Ishikawa (cell line): Measurements from ENCODE around the gene PHF13.

Experiments
- CREB1 ChIP-seq: IDR thresholded peaks from 2 replicates; pipeline ENCODE4 v1.6.1; 2012; ENCODE audit warnings: low read depth
- EP300 ChIP-seq: IDR thresholded peaks from 2 replicates; pipeline ENCODE4 v1.6.1; 2012; ENCODE audit warnings: borderline replicate concordance
- MAX ChIP-seq: IDR thresholded peaks from 2 replicates; pipeline ENCODE4 v1.6.1; 2012
- REST ChIP-seq: IDR thresholded peaks from 2 replicates; pipeline ENCODE4 v1.6.1; 2012; ENCODE audit warnings: low read depth, mild to moderate bottlenecking

GRCh38 chr1:6635161-6635909, 21.8 kb downstream of the PHF13 start:
- no peak for TF ChIP-seq REST
- TF ChIP-seq MAX, result no peak
- TF ChIP-seq CREB1, result no peak
- no peak for TF ChIP-seq EP300
